ENCODE data around the gene GJA3. TPM values are rescaled to one million over a fixed set of nuclear protein-coding genes. Genes with fewer than 3 reads are reported as not detected.

GJA3 gene
- total RNA-seq, 4 donors from 2014 or later = not detected

DNA sequence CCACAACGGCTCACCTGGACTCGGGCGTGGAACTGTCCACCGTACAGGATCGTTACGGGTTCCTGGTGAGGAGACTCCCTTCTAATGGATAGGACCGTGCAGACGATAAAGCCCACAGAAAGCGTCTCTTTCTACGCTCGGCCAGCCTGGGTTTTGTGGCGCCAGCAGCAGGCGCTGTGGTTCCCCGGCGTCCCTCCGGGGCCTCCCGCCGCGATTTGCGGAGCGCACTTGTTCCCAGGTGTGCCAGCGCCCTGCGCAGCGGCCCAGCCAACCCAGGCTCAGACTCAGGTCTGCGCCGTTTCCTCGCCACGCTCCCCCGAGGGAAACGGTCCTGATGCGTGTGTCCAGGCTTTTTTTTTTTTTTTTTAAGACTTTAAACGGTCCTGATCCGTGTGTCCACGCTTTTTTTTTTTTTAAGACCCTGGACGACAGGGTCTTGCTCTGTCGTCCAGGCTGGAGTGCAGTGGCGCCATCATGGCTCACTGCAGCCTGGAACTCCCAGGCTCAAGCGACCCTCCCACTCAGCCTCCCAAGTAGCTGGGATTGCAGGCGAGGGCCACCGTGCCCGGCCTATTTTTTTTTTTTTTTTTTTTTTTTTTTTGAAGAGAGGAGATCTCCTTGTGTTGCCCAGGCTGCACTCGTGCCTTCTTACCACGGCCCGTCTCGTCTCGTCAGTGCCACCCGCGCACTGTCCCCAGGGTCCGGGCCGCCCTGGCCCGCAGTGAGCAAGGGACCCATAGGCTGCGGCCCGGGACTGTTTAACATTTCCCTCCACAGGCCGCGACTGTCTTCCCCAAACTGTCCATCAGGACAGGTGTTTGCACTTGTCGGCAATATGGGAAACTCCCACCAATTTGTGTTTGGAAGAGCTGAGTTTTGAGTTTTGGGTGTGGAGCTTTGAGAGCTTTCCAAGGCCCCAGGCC lies 23.8 kb downstream of the GJA3 start:
- H3K27me3 ChIP-seq = peaks cover 0 to 66% (median 10%) of the 10 kb centered on the region in 4 donors
- no peak overlapping the region for H3K27ac ChIP-seq (replicated peaks in 1 of 4)
- intact Hi-C loops (cut with DNase I) = no loop called here
- TF ChIP-seq CTCF (IDR thresholded peaks at IDR 0.05) (peak in 1 of 3 experiments; percentile 27), EP300 (IDR thresholded peaks at IDR 0.05) (no peak)
- peaks cover 9 to 15% (median 12%) of the 10 kb centered on the region in 4 donors for H3K4me1 ChIP-seq
- H3K9me3 ChIP-seq = no peaks in the 10 kb centered on the region
- no peaks in the 10 kb centered on the region for H3K36me3 ChIP-seq
- DNase-seq (ENCODE audit: extremely low spot score) = no peak
- H3K4me3 ChIP-seq = peak overlapping the region in 2 of 4 donors; percentile 23 to 24
- WGBS = 24% methylated on average over 43 of the region's 56 CpGs

DNA sequence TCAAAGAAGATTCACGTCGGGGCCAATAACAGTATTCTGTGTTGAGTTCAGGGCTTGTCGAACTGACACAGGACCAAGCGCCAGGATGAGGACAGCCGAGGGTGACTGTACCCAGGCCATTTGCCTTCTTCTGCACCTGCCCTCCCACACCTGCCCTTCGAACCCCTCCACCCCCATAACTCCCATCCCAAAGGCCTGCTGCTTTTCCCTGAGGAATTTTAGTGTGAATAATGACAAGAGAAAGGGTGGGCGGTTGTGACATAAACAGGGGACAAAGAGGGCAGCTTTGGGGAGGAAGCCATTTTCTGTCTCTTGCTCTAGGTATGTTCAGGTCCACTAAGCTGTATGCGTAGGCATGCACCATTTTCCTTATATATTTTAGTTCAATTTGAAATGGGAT lies 26.1 kb downstream of the GJA3 start:
- no peaks in the 10 kb centered on the region for H3K9me3 ChIP-seq
- 79% methylated on average over 8 of the region's 8 CpGs for WGBS
- intact Hi-C loops (cut with DNase I) = no loop called here
- TF ChIP-seq POLR2AphosphoS5 (IDR thresholded peaks at IDR 0.05) = no peak
- TF ChIP-seq EP300 (IDR thresholded peaks at IDR 0.05) = no peak
- TF ChIP-seq POLR2A (IDR thresholded peaks at IDR 0.05; ENCODE audit: low read depth) = no peak
- TF ChIP-seq CTCF (IDR thresholded peaks at IDR 0.05) = no peak
- no peak for DNase-seq (ENCODE audit: extremely low spot score)
- peaks cover 4 to 8% (median 5%) of the 10 kb centered on the region in 4 donors for H3K4me1 ChIP-seq
- H3K4me3 ChIP-seq = no peak overlapping the region
- no peak overlapping the region for H3K27ac ChIP-seq (replicated peaks in 1 of 4)
- peaks cover 0 to 51% (median 3%) of the 10 kb centered on the region in 4 donors for H3K27me3 ChIP-seq
- no peaks in the 10 kb centered on the region for H3K36me3 ChIP-seq

DNA sequence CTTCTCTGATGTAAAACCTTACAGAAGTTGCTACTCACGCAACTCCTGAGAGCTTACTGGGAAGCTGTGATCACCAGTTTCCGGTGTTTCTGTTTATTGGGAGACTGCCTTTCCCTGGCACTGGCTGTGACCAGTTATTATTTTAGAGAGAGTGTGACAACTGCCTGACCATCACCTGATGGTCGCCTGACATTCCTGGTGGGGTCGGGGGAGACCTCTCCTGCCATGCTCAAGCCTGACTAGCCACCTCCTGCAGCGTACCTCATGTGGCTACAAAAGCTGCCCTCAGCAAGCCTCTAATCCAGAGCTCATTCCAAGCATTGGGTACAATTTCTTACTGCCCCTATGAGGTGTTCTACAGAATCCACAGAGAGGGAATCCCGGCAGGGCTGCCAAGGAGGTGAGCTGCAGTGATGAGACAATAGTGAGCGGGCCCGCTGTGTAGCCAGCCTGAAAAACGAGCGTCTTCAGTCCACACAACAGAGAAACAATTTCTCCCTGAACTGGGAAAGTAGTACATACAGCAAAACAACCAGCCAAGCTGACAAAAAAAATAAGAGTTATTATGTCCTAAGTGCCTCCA lies 28.7 kb downstream of the GJA3 start:
- no peak overlapping the region for H3K27ac ChIP-seq (replicated peaks in 1 of 4)
- no peaks in the 10 kb centered on the region for H3K36me3 ChIP-seq
- DNase-seq (ENCODE audit: extremely low spot score) = no peak
- H3K4me1 ChIP-seq = peaks cover 13 to 25% (median 24%) of the 10 kb centered on the region in 4 donors
- H3K4me3 ChIP-seq = no peak overlapping the region
- no peaks in the 10 kb centered on the region for H3K9me3 ChIP-seq
- H3K27me3 ChIP-seq = peaks cover 0 to 49% (median 3%) of the 10 kb centered on the region in 4 donors
- no peak for TF ChIP-seq CTCF (IDR thresholded peaks at IDR 0.05)
- TF ChIP-seq POLR2A (IDR thresholded peaks at IDR 0.05; ENCODE audit: low read depth) = no peak
- TF ChIP-seq EP300 (IDR thresholded peaks at IDR 0.05) = no peak
- TF ChIP-seq POLR2AphosphoS5 (IDR thresholded peaks at IDR 0.05) = no peak
- WGBS = 90% methylated on average over 10 of the region's 10 CpGs
- intact Hi-C loops (cut with DNase I) = no loop called here

- H3K9me3 ChIP-seq = no peaks in the 10 kb centered on the region
- TF ChIP-seq POLR2A (IDR thresholded peaks at IDR 0.05; ENCODE audit: low read depth) (no peak), CTCF (IDR thresholded peaks at IDR 0.05) (no peak), EP300 (IDR thresholded peaks at IDR 0.05) (no peak), POLR2AphosphoS5 (IDR thresholded peaks at IDR 0.05) (no peak)
- peaks cover 0 to 41% (median 0%) of the 10 kb centered on the region in 4 donors for H3K27me3 ChIP-seq
- WGBS = 69% methylated on average over 11 of the region's 11 CpGs
- no peaks in the 10 kb centered on the region for H3K36me3 ChIP-seq
- DNase-seq (ENCODE audit: extremely low spot score) = no peak
- no peak overlapping the region for H3K27ac ChIP-seq (replicated peaks in 1 of 4)
- no peak overlapping the region for H3K4me3 ChIP-seq
- peaks cover 17 to 28% (median 27%) of the 10 kb centered on the region in 4 donors for H3K4me1 ChIP-seq
- intact Hi-C loops (cut with DNase I) = no loop called here
These were observed 29.6 kb downstream of the GJA3 start for GRCh38 chr13:20131057-20131832.
